CD4-positive, alpha-beta T cell treated with Interleukin-1 beta for 1 hour (primary cell): ENCODE measurements around the gene HMX1.

ENCODE experiments used
- DNase-seq, 2 donors: peaks; one replicate each; pipeline ENCODE4 v3.0.0-alpha.2; 2020 to 2022

The HMX1 gene

GRCh38 chr4:8817096-8817812 lies 54.4 kb downstream of the HMX1 start:
- no peak for DNase-seq
